Mammary epithelial cell (primary cell): ENCODE results near the gene ELK4.

ENCODE experiments used
- EZH2 ChIP-seq: IDR thresholded peaks from 2 replicates; pipeline ENCODE4 v1.6.1; 2012; ENCODE audit warnings: low read length, inconsistent platforms, borderline replicate concordance
- TF ChIP-seq, protein P1 (sequence below), 2 donors: IDR thresholded peaks in 1 of 2; conservative IDR thresholded peaks in 1 of 2; 2 replicates each; pipeline ENCODE4 v1.5.1; 2011 to 2012; ENCODE audit warnings: inconsistent platforms in 2 of 2, low read length in 2 of 2, mild to moderate bottlenecking in 2 of 2, control low read depth in 1 of 2, low read depth in 1 of 2; ENCODE audit not compliant: insufficient read depth in 1 of 2; ENCODE audit errors: extremely low read depth in 1 of 2

DNA sequence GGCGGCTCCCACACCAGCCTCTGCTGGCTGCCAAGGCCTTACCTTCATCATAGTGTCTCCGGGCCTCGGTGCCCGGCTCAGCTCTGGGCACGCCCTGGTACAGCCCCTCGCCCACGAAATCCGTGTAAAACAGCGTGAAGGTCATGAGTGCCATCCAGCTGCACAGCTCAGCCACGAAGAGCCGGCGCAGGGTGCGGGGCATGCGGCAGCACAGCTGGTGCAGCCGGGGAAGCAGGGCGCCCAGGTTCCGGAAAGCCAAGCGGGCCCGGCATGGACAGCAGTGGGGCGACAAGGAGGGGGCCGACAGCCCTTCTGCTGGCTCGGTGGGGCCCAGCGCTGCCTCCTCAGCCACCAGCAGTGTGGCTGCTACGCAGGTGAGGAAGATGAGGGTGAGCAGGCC lies 31.0 kb upstream of the ELK4 start:
- TF ChIP-seq, protein P1, sequence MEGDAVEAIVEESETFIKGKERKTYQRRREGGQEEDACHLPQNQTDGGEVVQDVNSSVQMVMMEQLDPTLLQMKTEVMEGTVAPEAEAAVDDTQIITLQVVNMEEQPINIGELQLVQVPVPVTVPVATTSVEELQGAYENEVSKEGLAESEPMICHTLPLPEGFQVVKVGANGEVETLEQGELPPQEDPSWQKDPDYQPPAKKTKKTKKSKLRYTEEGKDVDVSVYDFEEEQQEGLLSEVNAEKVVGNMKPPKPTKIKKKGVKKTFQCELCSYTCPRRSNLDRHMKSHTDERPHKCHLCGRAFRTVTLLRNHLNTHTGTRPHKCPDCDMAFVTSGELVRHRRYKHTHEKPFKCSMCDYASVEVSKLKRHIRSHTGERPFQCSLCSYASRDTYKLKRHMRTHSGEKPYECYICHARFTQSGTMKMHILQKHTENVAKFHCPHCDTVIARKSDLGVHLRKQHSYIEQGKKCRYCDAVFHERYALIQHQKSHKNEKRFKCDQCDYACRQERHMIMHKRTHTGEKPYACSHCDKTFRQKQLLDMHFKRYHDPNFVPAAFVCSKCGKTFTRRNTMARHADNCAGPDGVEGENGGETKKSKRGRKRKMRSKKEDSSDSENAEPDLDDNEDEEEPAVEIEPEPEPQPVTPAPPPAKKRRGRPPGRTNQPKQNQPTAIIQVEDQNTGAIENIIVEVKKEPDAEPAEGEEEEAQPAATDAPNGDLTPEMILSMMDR (conservative IDR thresholded peaks at IDR 0.05 in 1 of 2, IDR thresholded peaks at IDR 0.05 in 1 of 2; ENCODE audit: extremely low read depth in 1 of 2, insufficient read depth in 1 of 2, low read depth in 1 of 2, low read length in 2 of 2), result no peak
- no peak for TF ChIP-seq EZH2
